GM04503 (cell line): ENCODE results near the gene HOXC12.

Source experiments
- DNase-seq: peaks from one replicate; pipeline ENCODE4 v3.0.0-alpha.2; 2012; ENCODE audit warnings: low read depth

Gene HOXC12

GRCh38 chr12:53983950-53984572 lies 29.4 kb downstream of the HOXC12 start:
- no peak for DNase-seq

- peak; percentile 88 for DNase-seq
Measured at GRCh38 chr12:53984901-53985691, 30.4 kb downstream of the HOXC12 start, which contains the start of gene HOXC10. Gene HOXC10 (plus strand): TSS chr12:53985146. CDS start chr12:53985260, 114 bp downstream.

- no peak for DNase-seq
Measured at GRCh38 chr12:53985692-53985993, 30.9 kb downstream of the HOXC12 start.

- no peak for DNase-seq
Measured at GRCh38 chr12:53985994-53986685, 31.4 kb downstream of the HOXC12 start.

- no peak for DNase-seq
Measured at GRCh38 chr12:53986686-53987483, 32.2 kb downstream of the HOXC12 start.

GRCh38 chr12:53987787-53988230 lies 33.1 kb downstream of the HOXC12 start:
- no peak for DNase-seq

- no peak for DNase-seq
Measured at GRCh38 chr12:53988541-53989226, 34.0 kb downstream of the HOXC12 start.

- no peak for DNase-seq
Measured at GRCh38 chr12:53989227-53990113, 34.8 kb downstream of the HOXC12 start.

- DNase-seq: no peak
Measured at GRCh38 chr12:53990311-53991076, 35.8 kb downstream of the HOXC12 start.

GRCh38 chr12:53991077-53991460 lies 36.4 kb downstream of the HOXC12 start:
- DNase-seq: peak; percentile 84

GRCh38 chr12:53992377-53992889 lies 37.7 kb downstream of the HOXC12 start:
- DNase-seq: no peak

- no peak for DNase-seq
Measured at GRCh38 chr12:53993162-53994008, 38.7 kb downstream of the HOXC12 start.

- no peak for DNase-seq
Measured at GRCh38 chr12:53994009-53994263, 39.2 kb downstream of the HOXC12 start.

- no peak for DNase-seq
Measured at GRCh38 chr12:53994264-53995001, 39.7 kb downstream of the HOXC12 start.

- DNase-seq: no peak
Measured at GRCh38 chr12:53995002-53995377, 40.3 kb downstream of the HOXC12 start.

- DNase-seq: no peak
Measured at GRCh38 chr12:53995378-53996239, 40.9 kb downstream of the HOXC12 start.
